HepG2 (cell line): ENCODE data around the gene VAMP4.

ENCODE experiments used
- CBX5 ChIP-seq: sonication (generic); formaldehyde crosslinking; IDR thresholded peaks from 2 replicates; pipeline ENCODE4 v1.4.0; 2020; ENCODE audit warnings: missing genetic modification reagents, borderline replicate concordance
- CEBPB ChIP-seq: IDR thresholded peaks from 2 replicates; pipeline ENCODE4 v1.6.1; 2011; ENCODE audit warnings: low read depth, low read length, improper control_type of control experiment, borderline replicate concordance
- CTCF ChIP-seq: sonication (generic); formaldehyde crosslinking; IDR thresholded peaks from 2 replicates; pipeline ENCODE4 v1.5.0; 2020; ENCODE audit warnings: mild to moderate bottlenecking, missing genetic modification reagents, moderate library complexity
- GFI1 ChIP-seq: sonication (generic); formaldehyde crosslinking; IDR thresholded peaks from 2 replicates; pipeline ENCODE4 v1.5.0; 2020; ENCODE audit warnings: missing genetic modification reagents, mild to moderate bottlenecking, borderline replicate concordance
- GPN1 ChIP-seq: sonication (generic); formaldehyde crosslinking; IDR thresholded peaks from 2 replicates; pipeline ENCODE4 v1.5.1; 2020; ENCODE audit warnings: missing genetic modification reagents, borderline replicate concordance
- IRF1 ChIP-seq: sonication (generic); formaldehyde crosslinking; IDR thresholded peaks from 2 replicates; pipeline ENCODE4 v1.4.0; 2020; ENCODE audit warnings: low read depth, mild to moderate bottlenecking, missing genetic modification reagents
- IRF9 ChIP-seq: sonication (generic); formaldehyde crosslinking; IDR thresholded peaks from 2 replicates; pipeline ENCODE4 v1.8.0; 2022; ENCODE audit warnings: missing genetic modification reagents, mild to moderate bottlenecking, borderline replicate concordance
- NFRKB ChIP-seq: fragments of 450-650 bp; IDR thresholded peaks from 2 replicates; pipeline ENCODE4 v1.6.1; 2017
- POLR2A ChIP-seq, 2 experiments: IDR thresholded peaks; 2 replicates each; pipeline ENCODE4 v1.6.1; 2011; ENCODE audit warnings: low read depth in 2 of 2, low read length in 2 of 2, mild to moderate bottlenecking in 1 of 2, moderate library complexity in 1 of 2; ENCODE audit not compliant: insufficient read depth in 1 of 2
- PRDM10 ChIP-seq: sonication (generic); formaldehyde crosslinking; IDR thresholded peaks from 2 replicates; pipeline ENCODE4 v1.4.0; 2020; ENCODE audit warnings: low read depth, missing genetic modification reagents
- YY1 ChIP-seq: IDR thresholded peaks from 2 replicates; pipeline ENCODE4 v1.6.1; 2011; ENCODE audit warnings: low read length, low read depth, moderate library complexity, mild to moderate bottlenecking; ENCODE audit not compliant: insufficient read depth, insufficient replicate concordance
- ZBTB39 ChIP-seq: sonication (generic); formaldehyde crosslinking; IDR thresholded peaks from 2 replicates; pipeline ENCODE4 v1.5.0; 2020; ENCODE audit warnings: missing genetic modification reagents
- ZNF280D ChIP-seq: sonication (generic); formaldehyde crosslinking; IDR thresholded peaks from 2 replicates; pipeline ENCODE4 v1.5.1; 2020; ENCODE audit warnings: mild to moderate bottlenecking, missing genetic modification reagents

GRCh38 chr1:171676823-171677222, 65.0 kb downstream of the VAMP4 start:
- no peak for TF ChIP-seq PRDM10 (CRISPR knock-in tag)
- no peak for TF ChIP-seq IRF9 (CRISPR knock-in tag)
- no peak for TF ChIP-seq YY1
- no peak for TF ChIP-seq NFRKB
- TF ChIP-seq IRF1: no peak
- no peak for TF ChIP-seq GFI1
- TF ChIP-seq ZBTB39 (CRISPR knock-in tag): no peak
- no peak for TF ChIP-seq CBX5
- no peak for TF ChIP-seq CEBPB
- no peak for TF ChIP-seq GPN1
- no peak for TF ChIP-seq CTCF (CRISPR knock-in tag)
- TF ChIP-seq POLR2A (IDR thresholded peaks at IDR 0.05; ENCODE audit: insufficient read depth in 1 of 2, low read depth in 2 of 2, low read length in 2 of 2): no peak
- TF ChIP-seq ZNF280D: no peak
